K562 (cell line): ENCODE results near the gene LY6G5B. TPM values are rescaled to one million over a fixed set of nuclear protein-coding genes. Genes with fewer than 3 reads are reported as not detected.

Source experiments
- ATF1 ChIP-seq, 2 experiments: fragments of 450-650 bp in 1 of 2; IDR thresholded peaks; 2 replicates each; pipeline ENCODE4 v1.6.1; 2016; ENCODE audit warnings: missing compliant biosample characterization in 1 of 2, missing genetic modification characterization in 1 of 2
- ATF7 ChIP-seq: fragments of 450-650 bp; IDR thresholded peaks from 2 replicates; pipeline ENCODE4 v1.7.1; 2014; ENCODE audit warnings: mild to moderate bottlenecking, moderate library complexity
- FOXP1 ChIP-seq: sonication (generic); formaldehyde crosslinking; IDR thresholded peaks from 2 replicates; pipeline ENCODE4 v1.8.0; 2022; ENCODE audit warnings: mild to moderate bottlenecking, missing genetic modification reagents
- NBN ChIP-seq: fragments of 450-650 bp; IDR thresholded peaks from 2 replicates; pipeline ENCODE4 v1.6.1; 2016; ENCODE audit warnings: low read depth, mild to moderate bottlenecking
- NCOA1 ChIP-seq: fragments of 450-650 bp; IDR thresholded peaks from 2 replicates; pipeline ENCODE4 v1.6.1; 2016; ENCODE audit warnings: low read depth
- NFE2 ChIP-seq: IDR thresholded peaks from 2 replicates; pipeline ENCODE4 v1.6.1; 2014; ENCODE audit warnings: antibody characterized with exemption, low read depth
- NR2C1 ChIP-seq, 2 experiments: fragments of 450-650 bp; IDR thresholded peaks; 2 replicates each; pipeline ENCODE4 v1.6.1; 2017; ENCODE audit warnings: mild to moderate bottlenecking in 2 of 2, antibody characterized with exemption in 1 of 2, inconsistent platforms in 1 of 2, missing compliant biosample characterization in 1 of 2, missing genetic modification characterization in 1 of 2
- RAD21 ChIP-seq, 2 experiments: fragments of 250-450 bp in 1 of 2; fragments of 450-650 bp in 1 of 2; sonication (Bioruptor Pico) in 1 of 2; formaldehyde crosslinking in 1 of 2; IDR thresholded peaks in 1 of 2; conservative IDR thresholded peaks in 1 of 2; 2 replicates each; pipeline versions ENCODE4 v1.4.0 to v1.8.0; 2020 to 2022; ENCODE audit warnings: mild to moderate bottlenecking in 2 of 2, moderate library complexity in 1 of 2
- REST ChIP-seq, 2 experiments: fragments of 450-650 bp; formaldehyde crosslinking in 1 of 2; IDR thresholded peaks; 2 replicates each; pipeline versions ENCODE4 v1.4.0 to v1.6.1; 2014 to 2020; ENCODE audit warnings: mild to moderate bottlenecking in 2 of 2, borderline replicate concordance in 1 of 2, low read depth in 1 of 2
- SMAD1 ChIP-seq: fragments of 150-350 bp; IDR thresholded peaks from 2 replicates; pipeline ENCODE4 v1.6.1; 2014; ENCODE audit warnings: low read length, low read depth; ENCODE audit not compliant: partially characterized antibody
- SPI1 ChIP-seq: IDR thresholded peaks from 2 replicates; pipeline ENCODE4 v1.6.1; 2011; ENCODE audit warnings: low read depth, low read length, control low read depth, borderline replicate concordance
- ZNF175 ChIP-seq: fragments of 200-800 bp; sonication (Bioruptor generic); IDR thresholded peaks from 2 replicates; pipeline ENCODE4 v1.6.1; 2016; ENCODE audit warnings: low read depth, mild to moderate bottlenecking, missing genetic modification characterization, missing compliant biosample characterization
- ZNF785 ChIP-seq: fragments of 250-450 bp; sonication (Bioruptor Pico); IDR thresholded peaks from 2 replicates; pipeline ENCODE4 v1.4.0; 2020; ENCODE audit warnings: mild to moderate bottlenecking
- polyA plus RNA-seq, 8 experiments: library from polyadenylated mRNA; depleted of rRNA in 4 of 8; stranded (reverse) in 5 of 8; unstranded in 3 of 8; fragments of >200 nt; fragmentation: Nextera tagmentation in 2 of 8; fragmentation: Illumina TruSeq in 1 of 8; extraction: Ambion mirVana in 2 of 8; extraction: Trizol in 1 of 8; gene quantifications; 2 replicates each; pipeline versions ENCODE4 v1.2.1 to v1.2.3, GENCODE V29; 2011 to 2014; ENCODE audit warnings: inconsistent platforms in 1 of 8, missing spikeins in 1 of 8
- total RNA-seq, 7 experiments: library from RNA; depleted of rRNA in 6 of 7; stranded (reverse); fragments of >200 nt in 6 of 7; fragmentation: Illumina TruSeq in 2 of 7; extraction: Trizol in 2 of 7; gene quantifications; 2 replicates each; pipeline versions ENCODE4 v1.2.1 to v1.2.3, GENCODE V29; 2011 to 2021; ENCODE audit warnings: low replicate concordance in 1 of 7

The LY6G5B gene
- total and polyA plus RNA-seq, 9 of the 15 experiments (the other 6 are each of a cell fraction or from before 2014, with no cell fraction given) = 6.0 to 27.0 (median 7.5) TPM

- TF ChIP-seq REST (IDR thresholded peaks at IDR 0.05; ENCODE audit: borderline replicate concordance) = peak; percentile 60
- TF ChIP-seq REST (CRISPR knock-in tag; IDR thresholded peaks at IDR 0.05; ENCODE audit: low read depth) = no peak
- TF ChIP-seq NFE2 = no peak
- no peak for TF ChIP-seq FOXP1 (CRISPR knock-in tag)
- TF ChIP-seq NCOA1 = peak; percentile 40; the same call in 1 of the 2 replicates
- no peak for TF ChIP-seq SMAD1
- no peak for TF ChIP-seq ZNF785 (CRISPR knock-in tag)
- TF ChIP-seq NBN = no peak
- no peak for TF ChIP-seq ZNF175
- 0 out of 2 replicates have a peak, but pooled peaks have one; percentile 38 for TF ChIP-seq SPI1
- TF ChIP-seq RAD21 (CRISPR knock-in tag; conservative IDR thresholded peaks at IDR 0.05 in 1 of 2, IDR thresholded peaks at IDR 0.05 in 1 of 2) = no peak
- TF ChIP-seq NR2C1 (IDR thresholded peaks at IDR 0.05) = no peak
- no peak for TF ChIP-seq NR2C1 (tag; IDR thresholded peaks at IDR 0.05)
- TF ChIP-seq ATF1 (CRISPR knock-in tag; IDR thresholded peaks at IDR 0.05) = no peak
- peak; percentile 90 for TF ChIP-seq ATF1 (tag; IDR thresholded peaks at IDR 0.05)
- TF ChIP-seq ATF7 = peak; percentile 62
Observed at GRCh38 chr6:31657406-31658157, 12.2 kb upstream of the LY6G5B start (continued).
